ENCODE results near the gene CEND1.

The CEND1 gene

GRCh38 chr11:789943-790342 is at the start of gene CEND1:
Gene CEND1 (minus strand): TSS chr11:790090. CDS start chr11:788576, 1,514 bp downstream.
- peak in 1 of 2 experiments; percentile 12 for DNase-seq (ENCODE audit: low read depth in 2 of 2)

- DNase-seq (ENCODE audit: low read depth in 2 of 2), result no peak
Measured at GRCh38 chr11:839280-839623, 49.4 kb upstream of the CEND1 start.

- no peak for DNase-seq (ENCODE audit: low read depth in 2 of 2)
Measured at GRCh38 chr11:838441-839279, 48.8 kb upstream of the CEND1 start.

- no peak for DNase-seq (ENCODE audit: low read depth in 2 of 2)
Measured at GRCh38 chr11:837990-838307, 48.1 kb upstream of the CEND1 start.

GRCh38 chr11:837189-837989 is 47.5 kb upstream of the CEND1 start:
- no peak for DNase-seq (ENCODE audit: low read depth in 2 of 2)

GRCh38 chr11:836700-837099 is 46.8 kb upstream of the CEND1 start:
- DNase-seq (ENCODE audit: low read depth in 2 of 2), result no peak

- DNase-seq (ENCODE audit: low read depth in 2 of 2), result no peak
Measured at GRCh38 chr11:836274-836673, 46.4 kb upstream of the CEND1 start.

- no peak for DNase-seq (ENCODE audit: low read depth in 2 of 2)
Measured at GRCh38 chr11:834371-835316, 44.8 kb upstream of the CEND1 start.

- DNase-seq (ENCODE audit: low read depth in 2 of 2), result no peak
Measured at GRCh38 chr11:833849-834311, 44.0 kb upstream of the CEND1 start.

- DNase-seq (ENCODE audit: low read depth in 2 of 2), result no peak
Measured at GRCh38 chr11:833114-833791, 43.4 kb upstream of the CEND1 start.

- no peak for DNase-seq (ENCODE audit: low read depth in 2 of 2)
Measured at GRCh38 chr11:832529-833113, 42.7 kb upstream of the CEND1 start, which contains the start of gene CD151. Gene CD151 (plus strand): TSS chr11:832952. CDS start chr11:836070, 3,118 bp downstream.

GRCh38 chr11:831961-832528 is 42.2 kb upstream of the CEND1 start:
- DNase-seq (ENCODE audit: low read depth in 2 of 2), result no peak

GRCh38 chr11:831118-831864 is 41.4 kb upstream of the CEND1 start:
- DNase-seq (ENCODE audit: low read depth in 2 of 2), result no peak

- no peak for DNase-seq (ENCODE audit: low read depth in 2 of 2)
Measured at GRCh38 chr11:830295-831117, 40.6 kb upstream of the CEND1 start.

GRCh38 chr11:829847-830294 is 40.0 kb upstream of the CEND1 start:
- DNase-seq (ENCODE audit: low read depth in 2 of 2), result no peak

- no peak for DNase-seq (ENCODE audit: low read depth in 2 of 2)
Measured at GRCh38 chr11:829176-829846, 39.4 kb upstream of the CEND1 start.

- no peak for DNase-seq (ENCODE audit: low read depth in 2 of 2)
Measured at GRCh38 chr11:828506-829175, 38.8 kb upstream of the CEND1 start.

GRCh38 chr11:827897-828192 is 38.0 kb upstream of the CEND1 start, which contains the start of gene CRACR2B:
Gene CRACR2B (plus strand): TSS chr11:827919. CDS start chr11:828608, 689 bp downstream.
- DNase-seq (ENCODE audit: low read depth in 2 of 2), result no peak

All from fibroblast of skin of left quadriceps (primary cell).